Adrenal gland (tissue), 5 donors: ENCODE results near the gene TEAD1.

Source experiments
- POLR2A ChIP-seq, 2 donors: fragments of 450-650 bp; IDR thresholded peaks; one replicate each; pipeline ENCODE4 v1.6.1; 2017; ENCODE audit warnings: antibody characterized with exemption in 2 of 2, mild to moderate bottlenecking in 2 of 2, moderate library complexity in 1 of 2
- TF ChIP-seq, protein P1 (sequence below), 6 experiments: fragments of 450-650 bp in 4 of 6; fragments of 200-600 bp in 2 of 6; sonication (generic) in 1 of 6; IDR thresholded peaks; 1 replicate in 5 of 6; 2 replicates in 1 of 6; pipeline versions ENCODE4 v1.5.1 to v1.8.0; 2016 to 2021; ENCODE audit warnings: antibody characterized with exemption in 6 of 6, mild to moderate bottlenecking in 2 of 6, moderate library complexity in 1 of 6
- donor health status: DM: no; HTN: no; CAD: no.

DNA sequence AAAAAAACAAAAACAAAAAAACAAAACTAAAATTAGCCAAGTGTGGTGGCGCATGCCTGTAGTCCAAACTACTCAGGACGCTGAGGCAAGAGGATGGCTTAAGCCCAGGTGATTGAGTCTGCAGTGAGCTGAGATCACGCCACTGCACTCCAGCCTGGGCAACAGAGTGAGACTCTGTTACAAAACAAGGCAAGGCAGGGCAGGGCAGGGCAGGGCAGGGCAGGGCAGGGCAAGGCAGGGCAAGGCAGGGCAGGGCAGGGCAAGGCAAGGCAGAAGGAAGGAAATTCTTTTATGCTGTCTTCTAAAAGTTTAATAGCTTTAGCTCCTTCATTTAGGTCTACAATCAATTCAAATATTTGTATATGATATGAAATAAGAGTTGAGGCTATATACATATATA lies 284.8 kb downstream of the TEAD1 start:
- no peak for TF ChIP-seq POLR2A (IDR thresholded peaks at IDR 0.05)
- TF ChIP-seq, protein P1, sequence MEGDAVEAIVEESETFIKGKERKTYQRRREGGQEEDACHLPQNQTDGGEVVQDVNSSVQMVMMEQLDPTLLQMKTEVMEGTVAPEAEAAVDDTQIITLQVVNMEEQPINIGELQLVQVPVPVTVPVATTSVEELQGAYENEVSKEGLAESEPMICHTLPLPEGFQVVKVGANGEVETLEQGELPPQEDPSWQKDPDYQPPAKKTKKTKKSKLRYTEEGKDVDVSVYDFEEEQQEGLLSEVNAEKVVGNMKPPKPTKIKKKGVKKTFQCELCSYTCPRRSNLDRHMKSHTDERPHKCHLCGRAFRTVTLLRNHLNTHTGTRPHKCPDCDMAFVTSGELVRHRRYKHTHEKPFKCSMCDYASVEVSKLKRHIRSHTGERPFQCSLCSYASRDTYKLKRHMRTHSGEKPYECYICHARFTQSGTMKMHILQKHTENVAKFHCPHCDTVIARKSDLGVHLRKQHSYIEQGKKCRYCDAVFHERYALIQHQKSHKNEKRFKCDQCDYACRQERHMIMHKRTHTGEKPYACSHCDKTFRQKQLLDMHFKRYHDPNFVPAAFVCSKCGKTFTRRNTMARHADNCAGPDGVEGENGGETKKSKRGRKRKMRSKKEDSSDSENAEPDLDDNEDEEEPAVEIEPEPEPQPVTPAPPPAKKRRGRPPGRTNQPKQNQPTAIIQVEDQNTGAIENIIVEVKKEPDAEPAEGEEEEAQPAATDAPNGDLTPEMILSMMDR (IDR thresholded peaks at IDR 0.05) = no peak
